Fibroblast of villous mesenchyme (primary cell): ENCODE measurements around the gene SMIM33. TPM values are rescaled to one million over a fixed set of nuclear protein-coding genes. Genes with fewer than 3 reads are reported as not detected.
A peak's percentile ranks its signal among the peaks of the same experiment; 100 is the strongest.
"Not testable (repeated sequence)": the region's sequence is repeated elsewhere in the genome, so short reads cannot be mapped to it uniquely, and the experiment has no call there.

Experiments
- DNase-seq: peaks from one replicate; pipeline ENCODE4 v3.0.0-alpha.2; 2010; ENCODE audit warnings: low read depth
- H3K4me3 ChIP-seq: 2 replicates; pipeline ENCODE4 v1.5.1; 2011; ENCODE audit warnings: low read depth, mild to moderate bottlenecking, low read length
- CTCF ChIP-seq: IDR thresholded peaks from 2 replicates; pipeline ENCODE4 v1.5.1; 2012; ENCODE audit warnings: low read depth, mild to moderate bottlenecking, low read length; ENCODE audit not compliant: insufficient read depth
- total RNA-seq: library from RNA; depleted of rRNA; stranded (reverse); fragments of >200 nt; gene quantifications from 2 replicates; pipeline ENCODE4 v1.2.3, GENCODE V29; 2012

Gene SMIM33
- total RNA-seq, 1 donor: not detected

- no peak overlapping the region for H3K4me3 ChIP-seq
- no peak for TF ChIP-seq CTCF
- peak; percentile 94 for DNase-seq
Measured at GRCh38 chr5:139474890-139475791, 4.3 kb downstream of the SMIM33 start.

- DNase-seq: no peak
- H3K4me3 ChIP-seq: no peak overlapping the region
- TF ChIP-seq CTCF: no peak
Measured at GRCh38 chr5:139475865-139476617, 5.2 kb downstream of the SMIM33 start.

- not testable (repeated sequence) for DNase-seq, H3K4me3 ChIP-seq
Measured at GRCh38 chr5:139478657-139479423, 8.0 kb downstream of the SMIM33 start.

GRCh38 chr5:139479729-139480128, 8.9 kb downstream of the SMIM33 start:
- not testable (repeated sequence) for H3K4me3 ChIP-seq, DNase-seq

GRCh38 chr5:139481122-139481533, 10.3 kb downstream of the SMIM33 start:
- TF ChIP-seq CTCF: no peak
- peak overlapping the region; percentile 54 for H3K4me3 ChIP-seq
- no peak for DNase-seq

GRCh38 chr5:139481580-139482049, 10.8 kb downstream of the SMIM33 start:
- peak overlapping the region; percentile 54 for H3K4me3 ChIP-seq
- TF ChIP-seq CTCF: peak; percentile 34
- peak; percentile 40 for DNase-seq

- peak; percentile 99 for DNase-seq
- H3K4me3 ChIP-seq: peak within 1 kb of the TSS; percentile 54
- no peak for TF ChIP-seq CTCF
Measured at GRCh38 chr5:139482050-139482889, 11.5 kb downstream of the SMIM33 start, which contains the start of gene STING1. Gene STING1 (minus strand): TSS chr5:139482758. CDS start chr5:139481704, 1,054 bp downstream.

- not testable (repeated sequence) for H3K4me3 ChIP-seq, DNase-seq
Measured at GRCh38 chr5:139482890-139483208, 12.0 kb downstream of the SMIM33 start.
